Measurements from ENCODE around the gene HEPH.

Gene HEPH

DNA sequence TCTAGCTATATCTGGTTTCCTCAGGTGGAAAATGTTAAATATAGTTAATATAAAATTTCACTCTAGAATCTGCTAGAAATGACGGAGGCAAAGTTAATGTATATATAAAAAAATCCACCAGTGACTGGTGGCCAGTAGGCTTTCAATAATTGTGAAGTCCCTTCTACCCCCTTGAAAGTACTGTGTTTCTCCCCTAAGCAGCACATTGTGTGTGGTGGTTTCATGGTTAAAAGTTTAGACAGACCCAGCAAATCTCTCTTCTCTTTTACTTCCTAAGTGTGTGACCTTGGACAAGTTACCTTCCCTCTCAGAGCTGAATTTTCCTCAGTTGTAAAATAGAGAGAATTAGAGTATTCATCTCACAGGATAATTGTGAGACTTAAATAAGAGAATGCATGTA lies 600 bp upstream of the HEPH start:
- H3K4me3 ChIP-seq (ENCODE audit: low read depth, low read length), result no peak overlapping the region
- no peak overlapping the region for H3K27ac ChIP-seq (ENCODE audit: low read depth, low read length)
- H3K4me1 ChIP-seq (ENCODE audit: control insufficient read depth, insufficient read depth, low read length, unreplicated experiment), result no peaks in the 10 kb centered on the region
- H3K36me3 ChIP-seq (ENCODE audit: insufficient read depth, low read length), result no peaks in the 10 kb centered on the region
- no peaks in the 10 kb centered on the region for H3K27me3 ChIP-seq (ENCODE audit: insufficient read depth, low read length)
- H3K79me2 ChIP-seq (ENCODE audit: control insufficient read depth, insufficient read depth, low read length, unreplicated experiment), result no peaks in the 10 kb centered on the region
- H2AFZ ChIP-seq (ENCODE audit: low read length, unreplicated experiment), result no peak overlapping the region

DNA sequence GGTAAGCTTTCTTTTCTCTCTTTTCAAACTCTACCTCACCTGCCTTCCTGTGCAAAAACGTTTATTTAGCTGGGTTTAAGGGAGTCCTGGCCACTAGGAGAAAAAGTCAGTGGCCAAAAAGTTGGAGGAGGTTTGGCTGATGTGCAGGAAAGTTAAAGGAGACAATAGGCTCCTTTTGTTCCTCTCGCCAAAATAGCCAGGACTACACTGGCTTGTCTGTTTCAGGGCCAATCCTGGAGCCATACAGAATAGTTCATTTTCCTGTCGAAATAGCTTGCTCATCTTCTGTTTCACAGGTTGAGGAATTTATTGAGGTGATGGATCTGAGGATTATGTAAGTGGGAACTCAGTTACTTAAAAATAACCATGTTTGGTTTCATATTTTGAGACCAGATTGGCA lies 423 bp downstream of the HEPH start:
- H2AFZ ChIP-seq (ENCODE audit: low read length, unreplicated experiment), result no peak overlapping the region
- H3K4me3 ChIP-seq (ENCODE audit: low read depth, low read length), result no peak overlapping the region
- no peaks in the 10 kb centered on the region for H3K27me3 ChIP-seq (ENCODE audit: insufficient read depth, low read length)
- H3K27ac ChIP-seq (ENCODE audit: low read depth, low read length), result no peak overlapping the region
- H3K36me3 ChIP-seq (ENCODE audit: insufficient read depth, low read length), result no peaks in the 10 kb centered on the region
- H3K4me1 ChIP-seq (ENCODE audit: control insufficient read depth, insufficient read depth, low read length, unreplicated experiment), result no peaks in the 10 kb centered on the region
- no peaks in the 10 kb centered on the region for H3K79me2 ChIP-seq (ENCODE audit: control insufficient read depth, insufficient read depth, low read length, unreplicated experiment)

- Histone ChIP-seq H3K79me2 (ENCODE audit: control insufficient read depth, insufficient read depth, low read length, unreplicated experiment) (no peaks in the 10 kb centered on the region), H3K27me3 (ENCODE audit: insufficient read depth, low read length) (no peaks in the 10 kb centered on the region), H3K4me3 (ENCODE audit: low read depth, low read length) (no peak overlapping the region), H3K4me1 (ENCODE audit: control insufficient read depth, insufficient read depth, low read length, unreplicated experiment) (no peaks in the 10 kb centered on the region), H3K36me3 (ENCODE audit: insufficient read depth, low read length) (no peaks in the 10 kb centered on the region), H3K27ac (ENCODE audit: low read depth, low read length) (no peak overlapping the region), H2AFZ (ENCODE audit: low read length, unreplicated experiment) (no peak overlapping the region)
Measured at GRCh38 chrX:66164931-66165330, 884 bp downstream of the HEPH start.

GRCh38 chrX:66166671-66167070 lies 2.6 kb downstream of the HEPH start:
- H3K36me3 ChIP-seq (ENCODE audit: insufficient read depth, low read length), result no peaks in the 10 kb centered on the region
- H3K79me2 ChIP-seq (ENCODE audit: control insufficient read depth, insufficient read depth, low read length, unreplicated experiment), result no peaks in the 10 kb centered on the region
- no peak overlapping the region for H3K4me3 ChIP-seq (ENCODE audit: low read depth, low read length)
- H3K4me1 ChIP-seq (ENCODE audit: control insufficient read depth, insufficient read depth, low read length, unreplicated experiment), result no peaks in the 10 kb centered on the region
- no peak overlapping the region for H3K27ac ChIP-seq (ENCODE audit: low read depth, low read length)
- no peaks in the 10 kb centered on the region for H3K27me3 ChIP-seq (ENCODE audit: insufficient read depth, low read length)
- no peak overlapping the region for H2AFZ ChIP-seq (ENCODE audit: low read length, unreplicated experiment)

DNA sequence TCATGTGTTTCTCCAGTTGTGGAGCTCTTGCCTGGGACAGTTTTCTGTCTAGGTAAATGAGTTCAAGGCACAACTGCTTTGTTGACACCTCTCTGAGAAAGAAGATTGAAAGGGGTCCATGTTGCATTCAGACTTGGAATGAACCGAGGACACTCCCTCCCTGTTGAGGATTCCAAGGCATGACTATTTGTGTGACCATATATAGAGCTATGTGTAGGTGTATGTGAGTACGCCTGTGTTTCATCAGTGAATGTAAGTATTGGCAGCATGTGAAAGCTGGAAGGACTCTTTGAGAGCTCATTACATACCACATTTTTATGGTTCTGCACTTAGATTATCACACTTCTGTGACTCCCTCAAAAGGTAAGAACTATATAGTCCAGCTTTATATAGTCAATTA lies 3.4 kb downstream of the HEPH start:
- no peaks in the 10 kb centered on the region for H3K4me1 ChIP-seq (ENCODE audit: control insufficient read depth, insufficient read depth, low read length, unreplicated experiment)
- H3K4me3 ChIP-seq (ENCODE audit: low read depth, low read length), result no peak overlapping the region
- H3K79me2 ChIP-seq (ENCODE audit: control insufficient read depth, insufficient read depth, low read length, unreplicated experiment), result no peaks in the 10 kb centered on the region
- H3K27me3 ChIP-seq (ENCODE audit: insufficient read depth, low read length), result no peaks in the 10 kb centered on the region
- no peak overlapping the region for H3K27ac ChIP-seq (ENCODE audit: low read depth, low read length)
- no peaks in the 10 kb centered on the region for H3K36me3 ChIP-seq (ENCODE audit: insufficient read depth, low read length)
- H2AFZ ChIP-seq (ENCODE audit: low read length, unreplicated experiment), result no peak overlapping the region

GRCh38 chrX:66176134-66176533 lies 12.1 kb downstream of the HEPH start:
- H3K4me3 ChIP-seq (ENCODE audit: low read depth, low read length), result no peak overlapping the region
- no peak overlapping the region for H3K27ac ChIP-seq (ENCODE audit: low read depth, low read length)
- H2AFZ ChIP-seq (ENCODE audit: low read length, unreplicated experiment), result no peak overlapping the region
- no peaks in the 10 kb centered on the region for H3K79me2 ChIP-seq (ENCODE audit: control insufficient read depth, insufficient read depth, low read length, unreplicated experiment)
- H3K4me1 ChIP-seq (ENCODE audit: control insufficient read depth, insufficient read depth, low read length, unreplicated experiment), result no peaks in the 10 kb centered on the region
- no peaks in the 10 kb centered on the region for H3K36me3 ChIP-seq (ENCODE audit: insufficient read depth, low read length)
- H3K27me3 ChIP-seq (ENCODE audit: insufficient read depth, low read length), result no peaks in the 10 kb centered on the region

GRCh38 chrX:66191563-66191962 lies 27.5 kb downstream of the HEPH start:
- Histone ChIP-seq H3K79me2 (ENCODE audit: control insufficient read depth, insufficient read depth, low read length, unreplicated experiment) (no peaks in the 10 kb centered on the region), H2AFZ (ENCODE audit: low read length, unreplicated experiment) (no peak overlapping the region), H3K4me1 (ENCODE audit: control insufficient read depth, insufficient read depth, low read length, unreplicated experiment) (no peaks in the 10 kb centered on the region), H3K4me3 (ENCODE audit: low read depth, low read length) (no peak overlapping the region), H3K27me3 (ENCODE audit: insufficient read depth, low read length) (no peaks in the 10 kb centered on the region), H3K27ac (ENCODE audit: low read depth, low read length) (no peak overlapping the region), H3K36me3 (ENCODE audit: insufficient read depth, low read length) (no peaks in the 10 kb centered on the region)

DNA sequence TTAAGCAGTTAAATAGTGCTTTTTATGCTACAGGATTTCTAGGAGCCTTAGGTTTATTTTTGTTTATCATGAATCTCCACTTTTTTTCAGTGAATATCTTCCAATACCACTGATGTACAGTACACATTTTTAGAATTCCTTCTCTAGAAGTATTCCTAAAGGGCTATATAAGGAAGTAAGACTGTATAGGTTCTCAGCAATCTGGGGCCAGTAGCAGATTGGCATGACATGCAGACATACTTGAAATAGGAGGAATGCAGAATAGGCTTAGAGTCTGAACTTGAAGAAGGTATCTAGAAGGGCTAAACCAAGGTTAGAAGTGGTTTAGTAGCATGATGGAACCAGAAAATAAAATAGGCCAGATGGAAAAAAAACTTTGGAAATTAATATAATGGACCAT lies 29.8 kb downstream of the HEPH start:
- Histone ChIP-seq H3K27ac (ENCODE audit: low read depth, low read length) (no peak overlapping the region), H2AFZ (ENCODE audit: low read length, unreplicated experiment) (peak overlapping the region; percentile 50), H3K36me3 (ENCODE audit: insufficient read depth, low read length) (no peaks in the 10 kb centered on the region), H3K4me1 (ENCODE audit: control insufficient read depth, insufficient read depth, low read length, unreplicated experiment) (no peaks in the 10 kb centered on the region), H3K27me3 (ENCODE audit: insufficient read depth, low read length) (no peaks in the 10 kb centered on the region), H3K4me3 (ENCODE audit: low read depth, low read length) (no peak overlapping the region), H3K79me2 (ENCODE audit: control insufficient read depth, insufficient read depth, low read length, unreplicated experiment) (no peaks in the 10 kb centered on the region)

- Histone ChIP-seq H3K36me3 (ENCODE audit: insufficient read depth, low read length) (no peaks in the 10 kb centered on the region), H3K27me3 (ENCODE audit: insufficient read depth, low read length) (no peaks in the 10 kb centered on the region), H3K4me1 (ENCODE audit: control insufficient read depth, insufficient read depth, low read length, unreplicated experiment) (no peaks in the 10 kb centered on the region), H3K4me3 (ENCODE audit: low read depth, low read length) (no peak overlapping the region), H3K79me2 (ENCODE audit: control insufficient read depth, insufficient read depth, low read length, unreplicated experiment) (no peaks in the 10 kb centered on the region), H3K27ac (ENCODE audit: low read depth, low read length) (no peak overlapping the region), H2AFZ (ENCODE audit: low read length, unreplicated experiment) (no peak overlapping the region)
Measured at GRCh38 chrX:66200050-66200664, 36.1 kb downstream of the HEPH start.

GRCh38 chrX:66200855-66201795 lies 37.1 kb downstream of the HEPH start:
- H3K27me3 ChIP-seq (ENCODE audit: insufficient read depth, low read length), result no peaks in the 10 kb centered on the region
- H3K4me3 ChIP-seq (ENCODE audit: low read depth, low read length), result no peak overlapping the region
- H3K36me3 ChIP-seq (ENCODE audit: insufficient read depth, low read length), result no peaks in the 10 kb centered on the region
- H3K4me1 ChIP-seq (ENCODE audit: control insufficient read depth, insufficient read depth, low read length, unreplicated experiment), result no peaks in the 10 kb centered on the region
- no peaks in the 10 kb centered on the region for H3K79me2 ChIP-seq (ENCODE audit: control insufficient read depth, insufficient read depth, low read length, unreplicated experiment)
- no peak overlapping the region for H2AFZ ChIP-seq (ENCODE audit: low read length, unreplicated experiment)
- H3K27ac ChIP-seq (ENCODE audit: low read depth, low read length), result no peak overlapping the region

- H3K36me3 ChIP-seq (ENCODE audit: insufficient read depth, low read length), result no peaks in the 10 kb centered on the region
- H3K27ac ChIP-seq (ENCODE audit: low read depth, low read length), result no peak overlapping the region
- H2AFZ ChIP-seq (ENCODE audit: low read length, unreplicated experiment), result no peak overlapping the region
- no peak overlapping the region for H3K4me3 ChIP-seq (ENCODE audit: low read depth, low read length)
- no peaks in the 10 kb centered on the region for H3K27me3 ChIP-seq (ENCODE audit: insufficient read depth, low read length)
- H3K79me2 ChIP-seq (ENCODE audit: control insufficient read depth, insufficient read depth, low read length, unreplicated experiment), result no peaks in the 10 kb centered on the region
- H3K4me1 ChIP-seq (ENCODE audit: control insufficient read depth, insufficient read depth, low read length, unreplicated experiment), result no peaks in the 10 kb centered on the region
Measured at GRCh38 chrX:66203114-66203513, 39.1 kb downstream of the HEPH start.
